Measurements from ENCODE around the gene ANKZF1.

DNA sequence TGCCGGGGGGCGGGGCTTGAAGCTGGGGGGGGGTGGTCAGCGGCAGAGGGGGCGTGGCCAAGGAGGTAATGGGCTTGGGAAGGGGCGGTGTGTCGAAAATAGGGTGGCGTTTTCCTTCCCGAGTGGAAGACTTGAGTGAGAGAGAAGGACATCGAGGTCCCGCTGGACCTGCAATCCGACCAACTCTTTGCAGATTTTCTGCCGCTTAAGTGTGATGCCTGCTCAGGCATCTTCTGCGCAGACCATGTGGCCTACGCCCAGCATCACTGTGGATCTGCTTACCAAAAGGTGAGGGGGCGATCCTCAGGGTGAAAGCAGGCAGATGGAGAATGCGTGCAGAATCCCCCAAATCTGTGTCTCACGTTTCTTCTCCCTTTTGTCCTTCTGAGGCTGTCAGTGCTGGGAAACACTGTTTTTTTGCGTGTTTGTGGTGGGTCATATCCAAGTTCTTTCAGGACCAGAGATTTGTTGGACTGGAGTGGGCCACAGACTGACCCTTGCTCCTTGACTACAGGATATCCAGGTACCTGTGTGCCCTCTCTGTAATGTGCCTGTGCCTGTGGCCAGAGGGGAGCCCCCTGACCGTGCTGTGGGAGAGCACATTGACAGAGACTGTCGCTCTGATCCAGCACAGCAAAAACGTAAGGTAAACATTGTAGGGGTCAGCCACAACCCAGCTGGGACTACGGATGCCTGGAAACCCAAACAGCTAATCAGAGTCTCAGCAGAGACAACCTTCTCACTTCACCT lies 22.3 kb upstream of the ANKZF1 start:
- TF ChIP-seq, protein P1, sequence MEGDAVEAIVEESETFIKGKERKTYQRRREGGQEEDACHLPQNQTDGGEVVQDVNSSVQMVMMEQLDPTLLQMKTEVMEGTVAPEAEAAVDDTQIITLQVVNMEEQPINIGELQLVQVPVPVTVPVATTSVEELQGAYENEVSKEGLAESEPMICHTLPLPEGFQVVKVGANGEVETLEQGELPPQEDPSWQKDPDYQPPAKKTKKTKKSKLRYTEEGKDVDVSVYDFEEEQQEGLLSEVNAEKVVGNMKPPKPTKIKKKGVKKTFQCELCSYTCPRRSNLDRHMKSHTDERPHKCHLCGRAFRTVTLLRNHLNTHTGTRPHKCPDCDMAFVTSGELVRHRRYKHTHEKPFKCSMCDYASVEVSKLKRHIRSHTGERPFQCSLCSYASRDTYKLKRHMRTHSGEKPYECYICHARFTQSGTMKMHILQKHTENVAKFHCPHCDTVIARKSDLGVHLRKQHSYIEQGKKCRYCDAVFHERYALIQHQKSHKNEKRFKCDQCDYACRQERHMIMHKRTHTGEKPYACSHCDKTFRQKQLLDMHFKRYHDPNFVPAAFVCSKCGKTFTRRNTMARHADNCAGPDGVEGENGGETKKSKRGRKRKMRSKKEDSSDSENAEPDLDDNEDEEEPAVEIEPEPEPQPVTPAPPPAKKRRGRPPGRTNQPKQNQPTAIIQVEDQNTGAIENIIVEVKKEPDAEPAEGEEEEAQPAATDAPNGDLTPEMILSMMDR (IDR thresholded peaks at IDR 0.05), result no peak
- no peak for TF ChIP-seq POLR2A (IDR thresholded peaks at IDR 0.05)
